HG02642 (cell line): ENCODE data around the gene ISL1.

Experiments used
- ATAC-seq: cut with Tn5 transposase; IDR thresholded peaks from one replicate; pipeline ENCODE4 v1.9.1; 2021; ENCODE audit warnings: mild to moderate bottlenecking; ENCODE audit not compliant: unreplicated experiment, poor library complexity

ISL1 gene

DNA sequence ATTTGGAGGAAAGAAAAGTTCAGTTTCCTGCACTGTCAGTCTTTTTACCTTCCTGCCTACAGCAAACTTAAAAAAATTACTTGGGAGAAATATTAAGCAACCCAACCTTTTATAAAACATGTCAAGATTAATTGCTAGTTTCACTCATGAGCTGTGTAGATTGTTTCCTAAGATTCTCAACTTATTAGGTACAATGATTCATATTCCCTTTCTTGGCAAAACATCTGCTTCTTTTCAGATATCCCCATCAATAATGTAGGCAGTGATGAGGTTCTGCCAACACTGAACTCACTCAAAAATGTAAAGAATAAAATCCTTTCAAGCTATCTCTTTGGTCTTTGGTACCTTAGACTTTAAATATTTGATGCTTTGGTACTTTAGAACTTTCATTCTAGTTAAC lies 56.0 kb downstream of the ISL1 start:
- ATAC-seq: no peak
